GM19035 (cell line): ENCODE measurements around the gene EXOC7.
"Not testable (repeated sequence)": the region's sequence is repeated elsewhere in the genome, so short reads cannot be mapped to it uniquely, and the experiment has no call there.

ENCODE experiments used
- ATAC-seq: cut with Tn5 transposase; IDR thresholded peaks from one replicate; pipeline ENCODE4 v1.9.1; 2021; ENCODE audit not compliant: unreplicated experiment

The EXOC7 gene

GRCh38 chr17:76088868-76089576 lies 14.6 kb downstream of the EXOC7 start:
- no peak for ATAC-seq

DNA sequence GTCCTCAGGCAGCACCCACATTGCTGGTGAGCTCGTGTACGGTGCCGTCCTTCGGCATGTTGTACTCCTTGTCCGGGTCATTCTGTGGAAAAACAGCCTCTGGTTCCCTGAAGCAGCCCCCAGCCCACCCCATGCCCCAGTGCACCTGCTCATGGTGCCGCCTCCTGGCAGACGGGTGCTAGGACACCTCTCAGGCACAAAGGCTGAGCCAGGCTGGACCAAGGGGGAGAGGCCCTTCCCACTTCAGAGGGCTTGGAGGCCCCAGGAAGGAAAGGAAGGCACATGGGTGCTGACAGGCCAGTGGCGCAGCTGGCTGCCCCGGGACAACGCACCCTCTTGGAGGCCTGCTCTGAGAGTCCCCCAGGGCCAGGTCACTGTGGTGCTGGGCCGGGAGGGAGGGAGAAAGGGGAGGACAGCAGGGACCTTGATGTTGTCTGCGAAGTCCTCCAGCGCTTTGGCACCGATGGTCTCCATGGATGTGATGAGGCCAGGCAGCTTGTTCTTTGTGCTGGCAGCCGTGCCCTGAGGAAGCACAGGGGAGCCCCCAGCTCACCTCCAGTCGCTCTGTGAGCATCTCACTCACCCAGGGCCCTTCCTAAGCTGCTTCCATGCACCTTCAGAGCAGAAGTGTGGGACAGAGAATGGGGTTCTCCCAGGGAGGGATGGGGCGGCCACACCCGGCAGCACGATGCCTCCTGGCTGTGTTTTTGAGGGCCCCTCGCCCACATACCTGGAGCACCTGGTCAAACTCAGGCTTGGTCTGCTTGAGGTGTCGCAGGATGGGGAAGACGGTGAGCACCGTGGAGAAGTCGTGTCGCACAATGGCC lies 15.3 kb downstream of the EXOC7 start:
- no peak for ATAC-seq

DNA sequence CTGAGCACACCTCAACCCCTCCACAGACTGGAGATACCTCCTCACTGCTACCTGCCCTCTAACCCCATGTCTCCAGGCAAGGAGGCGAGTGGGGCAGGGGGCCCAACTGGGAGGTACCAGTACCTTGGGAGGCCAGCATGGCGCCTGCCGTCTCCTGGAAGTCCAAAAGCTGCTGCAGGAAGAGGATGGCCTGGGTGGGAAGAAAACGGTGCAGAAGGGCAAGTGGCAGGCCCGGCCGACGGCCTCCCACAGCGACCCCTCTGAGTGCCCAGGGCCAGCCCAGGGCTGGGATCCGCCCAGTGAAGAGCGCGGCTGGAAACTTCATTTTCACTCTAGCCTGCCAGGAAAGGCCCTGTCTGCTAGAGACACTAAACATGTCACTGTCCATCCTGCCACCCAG lies 16.1 kb downstream of the EXOC7 start:
- ATAC-seq, result no peak

DNA sequence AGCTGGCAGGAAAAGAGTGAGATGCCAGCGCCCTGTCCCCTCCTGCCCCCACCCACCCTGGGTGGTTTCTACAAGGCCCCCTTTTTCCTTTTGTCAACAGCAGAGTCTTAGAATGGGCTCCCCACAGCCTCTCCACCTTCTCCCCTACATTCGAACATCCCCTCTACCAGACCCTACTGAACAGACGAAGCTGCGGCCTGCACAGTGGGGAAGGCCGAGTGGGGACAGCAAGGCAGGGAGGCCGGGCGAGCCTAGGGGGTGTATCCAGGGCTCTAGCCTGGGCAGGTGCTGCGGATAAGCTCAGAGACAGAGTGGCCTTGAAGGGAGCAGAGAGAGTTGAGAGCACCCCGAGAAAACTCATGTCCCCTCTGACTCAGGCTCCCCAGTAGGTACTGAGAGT lies 17.2 kb downstream of the EXOC7 start:
- ATAC-seq, result no peak

GRCh38 chr17:76085731-76086366 lies 17.7 kb downstream of the EXOC7 start:
- ATAC-seq, result no peak

DNA sequence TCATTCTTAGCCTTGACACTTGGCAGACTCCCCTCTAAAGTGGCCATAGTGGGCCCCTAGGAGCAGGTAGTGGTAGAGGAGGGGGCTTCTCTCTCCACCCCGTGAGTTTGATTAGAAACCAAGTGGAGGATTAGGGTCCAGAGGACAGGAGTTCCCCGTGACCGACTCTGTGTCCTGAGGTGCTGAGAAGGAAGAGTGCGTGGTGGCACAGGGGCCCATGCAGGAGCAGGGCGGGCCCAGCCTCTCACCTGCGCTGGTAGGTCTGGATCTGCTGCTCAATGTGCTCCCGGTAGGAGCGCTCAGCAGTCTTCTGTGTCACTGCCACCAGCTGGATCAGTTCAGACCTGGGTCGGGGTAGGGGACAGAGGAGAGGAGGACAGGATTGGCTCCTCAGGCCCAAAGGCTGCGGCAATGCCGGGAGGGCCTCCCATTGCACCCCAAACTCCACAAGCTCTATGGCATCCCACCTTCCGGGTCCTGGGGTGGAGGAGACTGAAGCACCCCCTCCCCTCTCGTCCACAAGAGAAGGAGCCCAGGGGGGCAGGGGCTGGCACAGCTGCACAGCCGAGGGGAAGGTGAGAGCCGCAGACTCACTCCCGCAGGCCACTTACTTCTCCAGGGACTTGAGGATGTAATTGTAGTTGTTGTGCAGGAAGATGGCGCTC lies 18.4 kb downstream of the EXOC7 start:
- ATAC-seq, result no peak

GRCh38 chr17:76083536-76084182 lies 19.9 kb downstream of the EXOC7 start:
- ATAC-seq, result no peak

DNA sequence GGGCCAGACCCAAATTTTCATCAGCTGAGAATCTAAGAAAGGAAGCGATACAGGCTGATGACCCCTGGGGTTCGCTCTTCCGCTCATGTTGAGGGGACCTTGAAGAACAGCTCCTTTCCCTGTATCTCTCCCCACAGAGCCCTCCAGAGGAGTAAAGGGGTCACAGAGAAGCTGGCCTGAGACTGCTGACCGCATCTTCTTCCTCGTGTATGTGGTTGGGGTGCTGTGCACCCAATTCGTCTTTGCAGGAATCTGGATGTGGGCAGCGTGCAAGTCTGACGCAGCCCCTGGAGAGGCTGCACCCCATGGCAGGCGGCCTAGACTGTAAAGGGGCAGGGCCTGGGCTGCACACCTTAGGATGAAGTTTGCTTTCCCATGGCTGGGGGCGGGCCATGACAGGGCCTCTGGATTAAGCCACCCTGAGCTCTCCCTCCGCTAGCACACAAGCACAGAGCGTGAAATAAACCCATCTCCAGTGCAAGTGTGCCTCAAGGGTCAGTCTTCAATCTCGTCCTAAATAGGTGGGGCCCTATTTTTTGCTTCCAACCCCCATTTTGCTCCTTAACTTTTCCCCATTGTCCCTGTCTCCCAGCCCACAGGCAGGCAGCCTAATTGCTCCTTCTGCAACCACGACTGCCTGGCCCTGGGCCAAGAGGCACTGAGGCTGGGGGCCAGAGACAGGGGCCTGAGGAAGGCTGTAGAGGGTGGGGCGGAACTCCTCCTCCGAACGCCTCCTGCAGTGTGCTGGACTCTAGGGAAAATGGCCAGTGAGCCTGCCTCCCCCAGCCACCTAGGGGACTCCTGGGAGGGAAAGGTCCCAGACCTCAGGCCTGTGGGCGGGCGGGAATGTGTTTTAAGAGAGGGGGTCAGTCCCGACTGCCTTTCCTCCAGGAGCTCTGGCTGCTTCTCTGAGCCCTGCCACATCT lies 21.0 kb downstream of the EXOC7 start:
- no peak for ATAC-seq

GRCh38 chr17:76081295-76082210 lies 22.0 kb downstream of the EXOC7 start:
- no peak for ATAC-seq

- ATAC-seq, result no peak
Observed at GRCh38 chr17:76080768-76081287, 22.8 kb downstream of the EXOC7 start.

DNA sequence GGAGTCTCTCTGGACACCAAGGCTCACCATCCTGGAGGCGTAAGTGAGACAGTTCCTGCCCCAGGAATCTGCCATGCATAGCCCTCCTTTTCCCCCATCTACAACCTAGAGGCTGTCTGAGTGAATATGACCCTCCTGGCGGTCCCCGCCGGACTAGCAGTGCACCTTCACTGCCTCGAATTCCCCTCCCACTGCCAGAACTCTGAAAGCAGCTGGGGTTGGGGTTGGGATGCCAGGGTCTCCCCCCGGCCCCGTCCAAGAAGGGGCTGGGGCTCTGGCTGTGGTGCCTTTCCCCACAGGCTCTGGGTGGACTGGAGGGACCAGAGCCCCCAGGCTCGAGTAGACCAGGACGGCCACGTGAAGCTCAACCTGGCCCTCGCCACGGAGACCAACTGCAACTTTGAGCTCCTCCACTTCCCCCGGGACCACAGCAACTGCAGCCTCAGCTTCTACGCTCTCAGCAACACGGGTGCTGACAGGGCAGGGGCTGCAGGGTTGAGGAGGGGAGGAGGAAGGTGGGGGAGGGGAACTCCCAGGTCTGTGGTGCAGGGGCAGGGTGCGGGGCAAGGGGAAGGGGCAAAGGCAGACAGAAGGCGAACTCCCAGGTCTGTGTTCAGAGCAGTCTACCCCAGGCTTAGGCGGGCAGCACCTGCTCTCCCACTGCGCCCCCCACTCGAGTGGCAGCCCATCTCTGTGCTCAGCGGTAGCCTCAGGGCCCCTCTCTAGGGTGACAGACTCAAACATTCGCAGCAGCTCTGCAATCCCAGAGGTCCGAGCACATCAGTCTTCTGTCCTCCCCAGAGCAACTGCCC lies 23.4 kb downstream of the EXOC7 start:
- ATAC-seq, result no peak

- ATAC-seq, result no peak
Observed at GRCh38 chr17:76079535-76079955, 24.0 kb downstream of the EXOC7 start.

DNA sequence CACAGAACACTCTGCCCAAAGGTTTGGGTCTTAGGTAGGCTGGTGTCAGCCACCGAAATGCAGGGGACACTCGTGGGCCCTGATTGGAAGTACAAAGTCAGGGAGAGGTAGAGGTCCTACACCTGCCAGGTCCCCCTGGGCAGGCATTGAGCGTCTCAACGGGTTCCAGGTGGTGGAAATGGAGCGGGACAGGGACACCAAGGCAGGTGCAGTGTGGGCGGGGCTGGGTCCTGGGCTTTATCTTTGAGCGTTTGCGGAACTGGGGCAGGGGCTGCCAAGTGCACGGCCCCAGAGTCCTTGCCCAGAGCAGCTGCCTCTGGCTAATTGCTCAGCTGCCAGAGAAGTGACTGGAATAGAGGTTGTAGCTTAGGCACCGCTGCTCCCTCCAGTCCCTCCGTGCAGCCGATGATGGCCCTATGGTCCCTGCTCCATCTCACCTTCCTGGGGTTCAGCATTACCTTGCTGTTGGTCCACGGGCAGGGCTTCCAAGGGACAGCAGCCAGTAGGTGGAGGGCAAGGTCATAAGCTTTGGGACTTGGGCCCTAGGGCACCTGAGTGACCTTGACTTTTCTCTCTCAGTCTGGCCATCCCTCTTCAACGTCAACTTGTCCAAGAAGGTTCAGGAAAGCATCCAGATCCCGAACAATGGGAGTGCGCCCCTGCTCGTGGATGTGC lies 24.6 kb downstream of the EXOC7 start, which contains the start of gene ZACN:
TSS of gene ZACN (plus strand) at position 323 of the 675 bp plus-strand sequence. CDS start at position 406, 83 bp downstream.
- no peak for ATAC-seq

GRCh38 chr17:76078370-76078769 lies 25.2 kb downstream of the EXOC7 start:
- not testable (repeated sequence) for ATAC-seq

- no peak for ATAC-seq
Observed at GRCh38 chr17:76077584-76078110, 25.9 kb downstream of the EXOC7 start.

DNA sequence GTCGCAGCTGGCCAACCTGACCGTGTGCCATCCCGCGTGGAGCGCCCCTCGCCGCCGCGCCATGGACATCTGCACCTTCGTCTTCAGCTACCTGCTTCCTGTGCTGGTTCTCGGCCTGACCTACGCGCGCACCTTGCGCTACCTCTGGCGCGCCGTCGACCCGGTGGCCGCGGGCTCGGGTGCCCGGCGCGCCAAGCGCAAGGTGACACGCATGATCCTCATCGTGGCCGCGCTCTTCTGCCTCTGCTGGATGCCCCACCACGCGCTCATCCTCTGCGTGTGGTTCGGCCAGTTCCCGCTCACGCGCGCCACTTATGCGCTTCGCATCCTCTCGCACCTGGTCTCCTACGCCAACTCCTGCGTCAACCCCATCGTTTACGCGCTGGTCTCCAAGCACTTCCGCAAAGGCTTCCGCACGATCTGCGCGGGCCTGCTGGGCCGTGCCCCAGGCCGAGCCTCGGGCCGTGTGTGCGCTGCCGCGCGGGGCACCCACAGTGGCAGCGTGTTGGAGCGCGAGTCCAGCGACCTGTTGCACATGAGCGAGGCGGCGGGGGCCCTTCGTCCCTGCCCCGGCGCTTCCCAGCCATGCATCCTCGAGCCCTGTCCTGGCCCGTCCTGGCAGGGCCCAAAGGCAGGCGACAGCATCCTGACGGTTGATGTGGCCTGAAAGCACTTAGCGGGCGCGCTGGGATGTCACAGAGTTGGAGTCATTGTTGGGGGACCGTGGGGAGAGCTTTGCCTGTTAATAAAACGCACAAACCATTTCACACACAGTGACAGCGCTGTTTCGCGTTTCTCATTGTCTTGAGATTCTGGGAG lies 26.6 kb downstream of the EXOC7 start:
- no peak for ATAC-seq
